Upper lobe of left lung (tissue), 4 donors: ENCODE results near the gene DDC.

Experiments
- EP300 ChIP-seq, 4 donors: sonication (generic); formaldehyde crosslinking; IDR thresholded peaks; one replicate each; pipeline ENCODE4 v1.5.1; 2017; ENCODE audit warnings: antibody characterized with exemption in 4 of 4, control low read depth in 2 of 4
- POLR2A ChIP-seq, 4 donors: fragments of 450-650 bp; IDR thresholded peaks; one replicate each; pipeline ENCODE4 v1.5.1; 2016 to 2017; ENCODE audit warnings: antibody characterized with exemption in 4 of 4, mild to moderate bottlenecking in 2 of 4
- POLR2AphosphoS5 ChIP-seq, 2 donors: sonication (generic); formaldehyde crosslinking; IDR thresholded peaks; one replicate each; pipeline ENCODE4 v1.5.1; 2017; ENCODE audit warnings: antibody characterized with exemption in 2 of 2
- TF ChIP-seq, protein P1 (sequence below), 6 experiments: fragments of 450-650 bp in 4 of 6; fragments of 200-600 bp in 2 of 6; sonication (generic) in 2 of 6; IDR thresholded peaks; one replicate each; pipeline ENCODE4 v1.5.1; 2016 to 2019; ENCODE audit warnings: antibody characterized with exemption in 6 of 6

DNA sequence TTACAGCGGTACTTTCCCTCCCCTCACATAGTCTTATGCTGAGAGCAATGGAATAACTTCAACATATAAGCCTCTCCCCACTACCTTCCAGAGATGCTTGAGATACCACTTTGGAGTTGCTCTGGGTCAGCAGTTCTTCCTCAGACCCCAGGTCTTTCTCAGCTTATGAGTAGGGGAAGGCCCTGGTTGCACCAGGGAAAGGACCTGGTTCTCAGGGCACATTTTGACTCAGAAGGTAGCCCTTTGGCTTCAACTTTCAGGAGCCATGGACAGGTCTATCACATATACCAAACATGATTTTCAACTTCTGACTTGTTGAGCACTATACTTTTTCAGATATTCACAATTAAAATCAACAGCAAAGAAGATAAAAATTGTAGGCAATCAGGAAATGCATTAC lies 103.5 kb downstream of the DDC start:
- TF ChIP-seq, protein P1, sequence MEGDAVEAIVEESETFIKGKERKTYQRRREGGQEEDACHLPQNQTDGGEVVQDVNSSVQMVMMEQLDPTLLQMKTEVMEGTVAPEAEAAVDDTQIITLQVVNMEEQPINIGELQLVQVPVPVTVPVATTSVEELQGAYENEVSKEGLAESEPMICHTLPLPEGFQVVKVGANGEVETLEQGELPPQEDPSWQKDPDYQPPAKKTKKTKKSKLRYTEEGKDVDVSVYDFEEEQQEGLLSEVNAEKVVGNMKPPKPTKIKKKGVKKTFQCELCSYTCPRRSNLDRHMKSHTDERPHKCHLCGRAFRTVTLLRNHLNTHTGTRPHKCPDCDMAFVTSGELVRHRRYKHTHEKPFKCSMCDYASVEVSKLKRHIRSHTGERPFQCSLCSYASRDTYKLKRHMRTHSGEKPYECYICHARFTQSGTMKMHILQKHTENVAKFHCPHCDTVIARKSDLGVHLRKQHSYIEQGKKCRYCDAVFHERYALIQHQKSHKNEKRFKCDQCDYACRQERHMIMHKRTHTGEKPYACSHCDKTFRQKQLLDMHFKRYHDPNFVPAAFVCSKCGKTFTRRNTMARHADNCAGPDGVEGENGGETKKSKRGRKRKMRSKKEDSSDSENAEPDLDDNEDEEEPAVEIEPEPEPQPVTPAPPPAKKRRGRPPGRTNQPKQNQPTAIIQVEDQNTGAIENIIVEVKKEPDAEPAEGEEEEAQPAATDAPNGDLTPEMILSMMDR (IDR thresholded peaks at IDR 0.05), result no peak
- TF ChIP-seq POLR2A (IDR thresholded peaks at IDR 0.05), result no peak
- no peak for TF ChIP-seq POLR2AphosphoS5 (IDR thresholded peaks at IDR 0.05)
- no peak for TF ChIP-seq EP300 (IDR thresholded peaks at IDR 0.05)
